NCI-H460 (cell line): ENCODE data around the gene MCM7. TPM values are rescaled to one million over a fixed set of nuclear protein-coding genes. Genes with fewer than 3 reads are reported as not detected.

Experiments used
- DNase-seq: peaks from one replicate; pipeline ENCODE4 v3.0.0-alpha.2; 2016; ENCODE audit warnings: low read depth; ENCODE audit errors: extremely low read depth
- total RNA-seq: library from RNA; depleted of rRNA; stranded (reverse); fragments of >200 nt; shearing (Covaris generic); gene quantifications from 2 replicates; pipeline ENCODE4 v1.2.3, GENCODE V29; 2014

Gene MCM7
- total RNA-seq, 1 experiment from 2014 or later = 91.0 TPM

GRCh38 chr7:100124301-100125230 lies 23.4 kb upstream of the MCM7 start:
- DNase-seq = no peak

GRCh38 chr7:100122568-100122967 lies 21.4 kb upstream of the MCM7 start:
- no peak for DNase-seq

GRCh38 chr7:100122067-100122466 lies 20.9 kb upstream of the MCM7 start:
- DNase-seq = no peak

DNA sequence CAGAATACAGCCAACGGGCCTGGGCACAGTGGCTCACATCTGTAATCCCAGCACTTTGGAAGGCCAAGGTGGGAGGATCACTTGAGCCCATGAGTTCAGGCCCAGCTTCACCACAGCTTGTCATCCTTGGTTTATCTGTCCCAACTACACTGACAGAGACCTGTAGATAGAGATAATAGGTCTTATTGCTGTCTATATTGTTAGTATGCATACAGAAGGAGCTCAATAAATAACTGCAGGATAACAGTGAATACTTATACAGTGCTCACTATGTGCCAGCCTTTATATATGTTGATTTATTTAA lies 19.5 kb upstream of the MCM7 start:
- DNase-seq = no peak

GRCh38 chr7:100119970-100120732 lies 19.0 kb upstream of the MCM7 start:
- DNase-seq = peak; percentile 48

GRCh38 chr7:100119072-100119969 lies 18.1 kb upstream of the MCM7 start, which contains the start of the genes CNPY4 and TAF6:
Gene CNPY4, plus strand, starts transcription at chr7:100119634. Its CDS starts 111 bp downstream, at chr7:100119745.
Gene TAF6, minus strand, starts transcription at chr7:100119358. Its CDS starts 5,149 bp downstream, at chr7:100114209.
- peak; percentile 95 for DNase-seq

DNA sequence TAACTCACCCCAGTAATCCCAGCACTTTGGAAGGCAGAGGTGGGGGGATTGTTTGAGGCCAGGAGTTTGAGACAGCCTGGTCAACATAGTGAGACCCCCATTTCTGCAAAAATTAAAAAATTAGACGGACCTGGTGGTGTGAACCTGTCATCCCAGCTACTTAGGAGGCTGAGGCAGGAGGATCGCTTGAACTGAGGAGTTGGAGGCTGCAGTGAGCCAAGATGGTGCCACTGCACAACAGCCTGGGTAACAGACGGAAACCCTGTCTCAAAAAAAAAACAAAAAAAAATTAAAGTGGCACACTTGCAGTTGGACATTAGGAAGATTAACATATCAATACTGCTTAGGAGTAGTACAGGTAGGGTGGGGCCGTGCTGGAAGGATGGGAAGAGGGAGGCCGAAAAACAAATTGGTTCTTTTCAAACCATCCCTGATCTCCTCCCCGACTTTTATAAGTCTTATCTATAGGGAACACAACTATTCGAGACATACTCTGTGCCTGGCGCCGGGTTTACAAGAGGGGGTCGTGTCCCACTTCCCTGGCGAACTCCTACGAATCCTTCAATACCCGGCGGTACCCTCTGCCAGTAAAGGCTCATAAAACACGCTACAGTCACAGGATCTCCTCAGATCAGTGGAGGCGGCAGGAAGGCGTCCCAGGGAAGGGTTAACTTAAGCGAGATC lies 17.3 kb upstream of the MCM7 start:
- DNase-seq = no peak

DNA sequence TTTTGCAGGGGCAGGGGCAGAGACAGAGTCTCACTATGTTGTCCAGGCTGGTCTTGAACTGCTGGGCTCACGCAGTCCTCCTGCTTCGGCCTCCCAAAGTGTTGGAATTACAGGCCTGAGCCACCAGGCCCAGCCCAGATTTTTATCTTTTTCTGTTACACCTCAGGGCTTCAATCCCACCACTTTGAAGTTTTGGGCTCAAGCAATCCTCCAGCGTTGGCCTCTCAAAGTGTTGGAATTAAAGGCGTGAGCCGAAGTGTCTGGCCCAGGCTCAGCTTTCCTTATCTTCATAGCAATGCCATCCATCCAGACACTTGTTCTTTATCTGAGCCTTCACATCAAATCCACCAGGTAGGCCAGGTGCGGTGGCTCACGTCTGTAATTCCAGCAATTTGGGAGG lies 13.8 kb upstream of the MCM7 start:
- DNase-seq = no peak

DNA sequence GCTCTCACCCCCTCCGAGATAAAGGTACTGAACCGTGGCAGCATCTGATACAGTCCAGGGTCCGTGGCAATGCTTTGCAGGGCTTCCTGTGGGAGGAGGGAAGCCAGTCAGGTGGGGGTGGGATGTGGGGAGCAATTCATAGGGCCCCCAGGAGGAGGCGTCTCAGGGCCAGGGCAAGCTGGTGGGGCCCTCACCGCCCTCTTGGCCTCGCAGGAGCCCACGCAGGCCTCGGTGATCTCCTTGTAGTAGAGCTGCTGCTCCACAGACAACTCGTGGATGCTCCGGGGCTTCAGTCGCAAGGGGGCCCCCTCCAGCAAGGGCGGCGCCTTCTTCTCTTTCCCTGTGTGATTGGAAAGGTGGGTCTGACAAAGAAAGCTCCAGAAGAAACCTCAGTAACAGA lies 10.7 kb upstream of the MCM7 start:
- DNase-seq = no peak

GRCh38 chr7:100111156-100111555 lies 10.0 kb upstream of the MCM7 start:
- DNase-seq = no peak

DNA sequence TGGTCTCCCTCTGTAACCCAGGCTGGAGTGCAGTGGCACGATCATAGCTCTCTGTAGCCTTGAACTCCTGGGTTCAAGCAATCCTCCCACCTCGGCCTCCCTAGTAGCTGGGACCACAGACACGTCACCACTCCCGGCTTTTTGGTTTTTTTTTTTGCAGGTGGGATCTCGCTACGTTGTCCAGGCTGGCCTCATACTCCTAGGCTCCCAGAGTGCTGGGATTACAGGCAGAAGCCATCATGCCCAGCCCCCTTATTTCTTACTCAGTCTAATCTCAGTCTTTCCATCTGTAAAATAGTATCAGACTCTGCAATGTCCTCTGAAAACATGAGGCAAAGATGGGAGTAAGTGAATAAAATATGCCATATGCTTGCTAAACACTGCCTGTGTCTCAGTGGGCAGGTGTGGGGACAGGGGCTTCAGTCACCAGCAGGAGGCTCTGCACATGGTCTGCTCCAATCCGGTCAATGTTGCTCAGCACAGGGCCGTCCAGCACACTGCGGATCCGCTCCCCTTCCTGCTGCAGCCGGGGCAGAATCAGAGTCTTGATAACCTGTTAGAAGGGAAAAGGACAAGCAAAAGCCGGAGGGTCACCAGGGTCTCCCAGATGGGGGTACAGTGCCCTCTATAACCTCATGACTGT lies 8.4 kb upstream of the MCM7 start:
- DNase-seq = no peak

DNA sequence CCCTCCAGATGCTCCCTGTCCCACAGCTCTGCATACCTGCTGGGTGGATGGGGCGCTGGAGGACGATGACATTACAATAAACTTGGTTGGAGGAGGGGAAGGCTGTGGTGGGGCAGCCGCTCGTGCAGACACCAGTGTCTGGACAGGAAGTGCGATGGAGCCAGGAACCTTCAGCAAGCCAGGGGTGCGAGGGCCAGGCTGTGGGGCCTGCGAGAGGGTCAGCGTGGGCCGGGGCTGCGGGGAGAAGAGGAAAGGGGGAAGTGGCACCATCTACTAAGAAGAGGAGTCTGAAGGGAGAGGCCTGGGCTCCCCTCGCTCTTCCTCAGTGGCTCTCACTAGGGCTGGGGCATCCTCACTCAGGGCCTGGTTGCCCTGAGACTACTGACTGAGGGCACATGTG lies 6.7 kb upstream of the MCM7 start:
- DNase-seq = no peak

GRCh38 chr7:100107125-100107737 lies 6.0 kb upstream of the MCM7 start:
- DNase-seq = no peak

GRCh38 chr7:100106633-100107032 lies 5.4 kb upstream of the MCM7 start:
- DNase-seq = no peak

DNA sequence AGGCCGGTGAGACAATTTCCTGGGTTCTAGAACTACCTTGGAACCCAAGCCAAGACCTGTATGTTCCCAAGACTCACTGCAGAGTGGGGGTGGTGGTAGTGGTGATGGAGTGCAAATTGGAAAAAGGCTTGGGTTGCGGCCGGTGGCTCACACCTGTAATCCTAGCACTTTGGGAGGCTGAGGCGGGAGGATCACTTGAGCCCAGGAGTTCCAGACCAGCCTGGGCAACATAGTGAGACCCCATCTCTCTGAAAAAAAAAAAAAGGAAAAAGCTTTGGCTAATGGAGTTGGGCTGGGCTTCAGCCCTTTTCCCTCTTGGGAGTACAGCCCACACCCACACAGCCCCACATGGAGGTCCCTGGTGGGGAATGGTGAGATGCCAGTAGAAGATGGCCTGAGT lies 4.3 kb upstream of the MCM7 start:
- no peak for DNase-seq

GRCh38 chr7:100102950-100103840 lies 2.0 kb upstream of the MCM7 start:
- no peak for DNase-seq

DNA sequence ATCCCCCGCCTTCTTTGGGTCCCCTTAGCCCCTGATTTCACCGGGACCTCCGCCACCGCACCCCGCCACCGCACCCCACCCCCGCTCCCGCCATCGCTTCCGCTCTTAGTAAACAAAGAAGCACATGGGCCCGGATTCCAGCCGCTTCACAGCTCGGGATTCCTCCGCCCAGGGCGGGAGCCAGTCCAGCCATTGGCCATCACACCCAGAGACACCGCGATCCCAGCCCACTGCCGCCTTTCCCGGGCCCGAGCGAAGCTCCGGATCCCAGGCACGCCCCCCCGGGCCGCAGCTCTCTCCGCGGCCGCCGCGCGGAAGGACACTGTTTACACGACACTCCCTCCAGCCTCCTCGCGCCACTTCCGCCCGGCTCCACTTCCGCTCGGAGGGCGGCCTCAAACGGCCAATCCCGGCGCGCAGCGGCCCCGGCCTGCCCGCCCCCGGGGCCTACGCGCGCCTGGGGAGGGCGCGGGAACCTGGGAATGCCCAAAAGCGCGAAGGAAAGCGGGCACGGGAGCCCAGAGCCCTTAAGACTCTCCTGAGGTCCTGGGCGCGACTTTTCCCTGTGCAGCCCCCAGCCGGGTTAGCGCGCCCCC lies 679 bp downstream of the MCM7 start:
- peak; percentile 92 for DNase-seq

DNA sequence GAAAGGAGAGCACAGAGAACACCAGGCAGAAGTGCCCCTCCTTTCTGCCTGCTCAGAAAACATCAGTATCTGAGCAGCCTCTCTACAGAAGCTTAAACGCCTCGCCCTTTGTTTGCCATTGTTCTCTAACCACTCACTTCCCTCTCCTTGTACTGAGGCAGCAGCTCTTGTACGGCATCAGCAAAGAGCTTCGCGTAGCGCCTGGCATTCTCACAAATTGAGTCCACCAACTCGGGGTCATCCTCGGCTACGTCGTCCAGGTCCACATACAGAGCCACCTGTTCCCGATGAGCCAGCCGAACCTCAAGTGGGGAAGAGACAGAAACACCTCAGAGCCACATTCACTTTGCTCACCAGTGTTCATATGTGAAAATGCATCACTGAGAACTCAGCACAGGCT lies 1.7 kb downstream of the MCM7 start:
- no peak for DNase-seq
